B cell (primary cell): ENCODE measurements around the gene MZF1. TPM values are rescaled to one million over a fixed set of nuclear protein-coding genes. Genes with fewer than 3 reads are reported as not detected.

ENCODE experiments used
- ATAC-seq: fragments of 200-7000 bp; cut with Tn5 transposase; one replicate; pipeline ENCODE4 v1.10.0; 2021; ENCODE audit warnings: low read depth, mild to moderate bottlenecking, moderate number of reproducible peaks, moderate library complexity
- CTCF ChIA-PET: fragments of 350-600 bp; sonication (Branson Sonifier 250); formaldehyde crosslinking; loops from one replicate; lab custom pipeline; 2021; ENCODE audit warnings: antibody characterized with exemption, inconsistent platforms; lab: Charles Lee
- POLR2A ChIA-PET: fragments of 350-600 bp; sonication (Branson Sonifier 250); formaldehyde crosslinking; loops from one replicate; lab custom pipeline; 2021; ENCODE audit warnings: antibody characterized with exemption; lab: Charles Lee
- DNase-seq: peaks from one replicate; pipeline ENCODE4 v3.0.0; 2013
- H2AFZ ChIP-seq: 2 replicates; pipeline ENCODE4 v1.6.1; 2012; ENCODE audit warnings: mild to moderate bottlenecking, low read depth, low read length; ENCODE audit not compliant: insufficient read depth, poor library complexity, severe bottlenecking
- H3K27ac ChIP-seq, 2 donors: 1 replicate in 1 of 2; 2 replicates in 1 of 2; pipeline ENCODE4 v1.5.1; 2012 to 2013; ENCODE audit warnings: low read length in 2 of 2, mild to moderate bottlenecking in 2 of 2, moderate library complexity in 1 of 2
- H3K27me3 ChIP-seq, 4 experiments: fragments of 200-600 bp in 1 of 4; sonication (generic) in 1 of 4; replicated peaks in 1 of 4; 1 replicate in 2 of 4; 2 replicates in 2 of 4; pipeline versions ENCODE4 v1.6.1 to v1.7.0; 2013 to 2016; ENCODE audit warnings: low read length in 3 of 4, mild to moderate bottlenecking in 2 of 4, mixed read lengths in 1 of 4, moderate library complexity in 1 of 4; ENCODE audit not compliant: insufficient read depth in 4 of 4, control insufficient read depth in 3 of 4; ENCODE audit errors: control extremely low read depth in 1 of 4
- H3K36me3 ChIP-seq, 2 experiments: replicated peaks in 1 of 2; 1 replicate in 1 of 2; 2 replicates in 1 of 2; pipeline versions ENCODE4 v1.6.1 to v1.7.1; 2013; ENCODE audit warnings: low read length in 1 of 2; ENCODE audit not compliant: insufficient read depth in 2 of 2, control insufficient read depth in 1 of 2; ENCODE audit errors: control extremely low read depth in 1 of 2, extremely low read depth in 1 of 2
- H3K4me1 ChIP-seq, 2 donors: fragments of 200-600 bp in 1 of 2; sonication (generic) in 1 of 2; 1 replicate in 1 of 2; 2 replicates in 1 of 2; pipeline versions ENCODE4 v1.5.1 to v1.6.1; 2013 to 2017; ENCODE audit warnings: low read length in 2 of 2; ENCODE audit not compliant: control insufficient read depth in 2 of 2, insufficient read depth in 2 of 2
- H3K4me2 ChIP-seq: replicated peaks from 2 replicates; pipeline ENCODE3; 2012; ENCODE audit warnings: mild to moderate bottlenecking, low read depth, low read length; ENCODE audit not compliant: poor library complexity, severe bottlenecking
- H3K4me3 ChIP-seq, 5 experiments: fragments of 200-600 bp in 1 of 5; sonication (generic) in 1 of 5; 1 replicate in 3 of 5; 2 replicates in 2 of 5; pipeline versions ENCODE4 v1.5.1 to v1.7.0; 2011 to 2016; ENCODE audit warnings: low read length in 4 of 5, mild to moderate bottlenecking in 4 of 5, low read depth in 2 of 5, control low read depth in 1 of 5, moderate library complexity in 1 of 5; ENCODE audit not compliant: insufficient read depth in 1 of 5; ENCODE audit errors: control extremely low read depth in 1 of 5, extremely low read depth in 1 of 5
- H3K79me2 ChIP-seq: fragments of 200-600 bp; sonication (generic); one replicate; pipeline ENCODE4 v1.6.0; 2016; ENCODE audit warnings: low read length; ENCODE audit not compliant: control insufficient read depth, insufficient read depth
- H3K9ac ChIP-seq: fragments of 200-600 bp; sonication (generic); 2 replicates; pipeline ENCODE4 v1.6.1; 2017; ENCODE audit warnings: mild to moderate bottlenecking, low read length, moderate library complexity
- H3K9me3 ChIP-seq, 3 donors: one replicate each; pipeline versions ENCODE4 v1.6.1 to v1.7.1; 2013; ENCODE audit warnings: low read length in 2 of 3; ENCODE audit not compliant: control insufficient read depth in 2 of 3, insufficient read depth in 1 of 3; ENCODE audit errors: control extremely low read depth in 1 of 3
- H4K20me1 ChIP-seq: 2 replicates; pipeline ENCODE4 v1.6.0; 2012; ENCODE audit warnings: mild to moderate bottlenecking, low read length; ENCODE audit not compliant: insufficient read depth, control insufficient read depth, poor library complexity, severe bottlenecking
- H3K27ac Mint-ChIP-seq: one replicate; pipeline ENCODE4 v1.8.0; 2021; ENCODE audit warnings: mixed read lengths
- H3K27me3 Mint-ChIP-seq: one replicate; pipeline ENCODE4 v1.8.0; 2021; ENCODE audit warnings: mixed read lengths
- H3K4me1 Mint-ChIP-seq: one replicate; pipeline ENCODE4 v1.8.0; 2021; ENCODE audit warnings: mixed read lengths
- H3K4me3 Mint-ChIP-seq: one replicate; pipeline ENCODE4 v1.8.0; 2021; ENCODE audit warnings: mixed read lengths
- H3K9me3 Mint-ChIP-seq: one replicate; pipeline ENCODE4 v1.8.0; 2022; ENCODE audit warnings: mixed read lengths; ENCODE audit not compliant: insufficient read depth
- EZH2 ChIP-seq: IDR thresholded peaks from 2 replicates; pipeline ENCODE4 v1.6.1; 2012; ENCODE audit warnings: borderline replicate concordance, low read depth, mild to moderate bottlenecking, moderate library complexity, low read length; ENCODE audit not compliant: insufficient read depth, poor library complexity, severe bottlenecking
- WGBS: methylation state at CpG from one replicate; pipeline ENCODE4 v1.1.5; 2013; ENCODE audit warnings: missing lambda C conversion rate; ENCODE audit not compliant: insufficient coverage; 5-methylcytosine and 5-hydroxymethylcytosine counted together
- intact Hi-C: fragments of 100-400 bp; cut with micrococcal nuclease; formaldehyde crosslinking; loops from one replicate; pipeline ENCODE4 v1.10.0; 2022
- polyA plus RNA-seq: library from polyadenylated mRNA; depleted of rRNA; stranded (reverse); fragments of >200 nt; gene quantifications from 2 replicates; pipeline ENCODE4 v1.2.3, GENCODE V29; 2012
- total RNA-seq, 2 donors: library from RNA; stranded (reverse); fragments of 120-200 nt in 1 of 2; gene quantifications; 1 replicate in 1 of 2; 2 replicates in 1 of 2; pipeline versions ENCODE4 v1.2.3 to v1.2.4, GENCODE V29; 2013 to 2022
- TF ChIP-seq, protein P1 (sequence below): fragments of 200-600 bp; IDR thresholded peaks from one replicate; pipeline ENCODE4 v1.8.0; 2022; ENCODE audit warnings: antibody characterized with exemption, mild to moderate bottlenecking

MZF1 gene
- total and polyA plus RNA-seq, 2 donors (not counting 1 experiment from before 2014, with no cell fraction given), result 79.4 to 95.8 TPM

- POLR2A ChIA-PET, result interaction anchor here (1.0 kb wide), 1 partner anchor 25 kb away, joined by 3 read pairs; the partner anchor contains the start of gene TRIM28
These were observed 3.8 kb downstream of the MZF1 start for GRCh38 chr19:58569191-58569942.

More at GRCh38 chr19:58569191-58569942, 3.8 kb downstream of the MZF1 start:
- Histone ChIP-seq H3K9me3 (peaks cover 0 to 7% (median 0%) of the 10 kb centered on the region in 3 donors), H3K4me1 (peaks cover 18 to 24% of the 10 kb centered on the region in 2 donors), H4K20me1 (no peaks in the 10 kb centered on the region), H3K4me2 (no peak overlapping the region), H3K27me3 (no peaks in the 10 kb centered on the region), H3K4me3 (no peak overlapping the region), H3K27ac (no peak overlapping the region), H3K36me3 (peaks cover 0 to 16% of the 10 kb centered on the region in 2 experiments), H2AFZ (no peak overlapping the region), H3K9ac (no peak overlapping the region), H3K79me2 (peaks cover 15% of the 10 kb centered on the region)
- no peak for DNase-seq
- H3K4me1 Mint-ChIP-seq, result peaks cover 26% of the 10 kb centered on the region
- 100% methylated on average over 4 of the region's 6 CpGs for WGBS
- intact Hi-C loops, result no loop called here
- TF ChIP-seq EZH2, result no peak
- TF ChIP-seq, protein P1, sequence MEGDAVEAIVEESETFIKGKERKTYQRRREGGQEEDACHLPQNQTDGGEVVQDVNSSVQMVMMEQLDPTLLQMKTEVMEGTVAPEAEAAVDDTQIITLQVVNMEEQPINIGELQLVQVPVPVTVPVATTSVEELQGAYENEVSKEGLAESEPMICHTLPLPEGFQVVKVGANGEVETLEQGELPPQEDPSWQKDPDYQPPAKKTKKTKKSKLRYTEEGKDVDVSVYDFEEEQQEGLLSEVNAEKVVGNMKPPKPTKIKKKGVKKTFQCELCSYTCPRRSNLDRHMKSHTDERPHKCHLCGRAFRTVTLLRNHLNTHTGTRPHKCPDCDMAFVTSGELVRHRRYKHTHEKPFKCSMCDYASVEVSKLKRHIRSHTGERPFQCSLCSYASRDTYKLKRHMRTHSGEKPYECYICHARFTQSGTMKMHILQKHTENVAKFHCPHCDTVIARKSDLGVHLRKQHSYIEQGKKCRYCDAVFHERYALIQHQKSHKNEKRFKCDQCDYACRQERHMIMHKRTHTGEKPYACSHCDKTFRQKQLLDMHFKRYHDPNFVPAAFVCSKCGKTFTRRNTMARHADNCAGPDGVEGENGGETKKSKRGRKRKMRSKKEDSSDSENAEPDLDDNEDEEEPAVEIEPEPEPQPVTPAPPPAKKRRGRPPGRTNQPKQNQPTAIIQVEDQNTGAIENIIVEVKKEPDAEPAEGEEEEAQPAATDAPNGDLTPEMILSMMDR, result no peak
- no peak overlapping the region for H3K4me3 Mint-ChIP-seq
- no peak for ATAC-seq
- no peak overlapping the region for H3K27ac Mint-ChIP-seq
- H3K9me3 Mint-ChIP-seq, result no peaks in the 10 kb centered on the region
- no peaks in the 10 kb centered on the region for H3K27me3 Mint-ChIP-seq
- CTCF ChIA-PET, result no interaction called here
